ENCODE data around the gene STK31.
"Not testable (repeated sequence)": the region's sequence is repeated elsewhere in the genome, so short reads cannot be mapped to it uniquely, and the experiment has no call there.

STK31 gene

GRCh38 chr7:23787272-23787671, 77.3 kb downstream of the STK31 start:
- no peak overlapping the region for H3K9ac ChIP-seq (ENCODE audit: low read depth in 1 of 2, low read length in 2 of 2)
- H3K36me3 ChIP-seq (ENCODE audit: control insufficient read depth in 1 of 2, insufficient read depth in 2 of 2, low read length in 2 of 2), result no peaks in the 10 kb centered on the region
- H3K9me3 ChIP-seq (ENCODE audit: control insufficient read depth in 1 of 2, low read length in 2 of 2), result no peaks in the 10 kb centered on the region
- H3K27me3 ChIP-seq (ENCODE audit: control insufficient read depth in 1 of 2, insufficient read depth in 2 of 2, low read length in 2 of 2), result no peaks in the 10 kb centered on the region
- no peak overlapping the region for H3K27ac ChIP-seq (ENCODE audit: low read depth, low read length)
- H3K4me3 ChIP-seq (ENCODE audit: low read depth in 1 of 2, low read length in 2 of 2), result no peak overlapping the region
- no peaks in the 10 kb centered on the region for H3K4me1 ChIP-seq (ENCODE audit: control insufficient read depth in 1 of 2, insufficient read depth in 2 of 2, low read length in 2 of 2)

- no peak overlapping the region for H3K4me3 ChIP-seq (ENCODE audit: low read depth in 1 of 2, low read length in 2 of 2)
- H3K27ac ChIP-seq (ENCODE audit: low read depth, low read length), result no peak overlapping the region
- no peaks in the 10 kb centered on the region for H3K27me3 ChIP-seq (ENCODE audit: control insufficient read depth in 1 of 2, insufficient read depth in 2 of 2, low read length in 2 of 2)
- no peaks in the 10 kb centered on the region for H3K36me3 ChIP-seq (ENCODE audit: control insufficient read depth in 1 of 2, insufficient read depth in 2 of 2, low read length in 2 of 2)
- H3K9ac ChIP-seq (ENCODE audit: low read depth in 1 of 2, low read length in 2 of 2), result no peak overlapping the region
- no peaks in the 10 kb centered on the region for H3K4me1 ChIP-seq (ENCODE audit: control insufficient read depth in 1 of 2, insufficient read depth in 2 of 2, low read length in 2 of 2)
- peaks cover 0 to under 1% of the 10 kb centered on the region in 2 donors for H3K9me3 ChIP-seq (ENCODE audit: control insufficient read depth in 1 of 2, low read length in 2 of 2)
Measured at GRCh38 chr7:23788843-23789242, 78.8 kb downstream of the STK31 start.

- H3K4me3 ChIP-seq (ENCODE audit: low read depth in 1 of 2, low read length in 2 of 2), result no peak overlapping the region
- no peaks in the 10 kb centered on the region for H3K4me1 ChIP-seq (ENCODE audit: control insufficient read depth in 1 of 2, insufficient read depth in 2 of 2, low read length in 2 of 2)
- peaks cover 8 to 16% of the 10 kb centered on the region in 2 donors for H3K9me3 ChIP-seq (ENCODE audit: control insufficient read depth in 1 of 2, low read length in 2 of 2)
- no peak overlapping the region for H3K9ac ChIP-seq (ENCODE audit: low read depth in 1 of 2, low read length in 2 of 2)
- no peak overlapping the region for H3K27ac ChIP-seq (ENCODE audit: low read depth, low read length)
- H3K36me3 ChIP-seq (ENCODE audit: control insufficient read depth in 1 of 2, insufficient read depth in 2 of 2, low read length in 2 of 2), result no peaks in the 10 kb centered on the region
- H3K27me3 ChIP-seq (ENCODE audit: control insufficient read depth in 1 of 2, insufficient read depth in 2 of 2, low read length in 2 of 2), result no peaks in the 10 kb centered on the region
Measured at GRCh38 chr7:23791721-23792120, 81.7 kb downstream of the STK31 start.

GRCh38 chr7:23802720-23803397, 92.8 kb downstream of the STK31 start:
- no peak overlapping the region for H3K27ac ChIP-seq (ENCODE audit: low read depth, low read length)
- H3K4me1 ChIP-seq (ENCODE audit: control insufficient read depth in 1 of 2, insufficient read depth in 2 of 2, low read length in 2 of 2), result no peaks in the 10 kb centered on the region
- no peak overlapping the region for H3K9ac ChIP-seq (ENCODE audit: low read depth in 1 of 2, low read length in 2 of 2)
- H3K36me3 ChIP-seq (ENCODE audit: control insufficient read depth in 1 of 2, insufficient read depth in 2 of 2, low read length in 2 of 2), result no peaks in the 10 kb centered on the region
- no peaks in the 10 kb centered on the region for H3K9me3 ChIP-seq (ENCODE audit: control insufficient read depth in 1 of 2, low read length in 2 of 2)
- H3K27me3 ChIP-seq (ENCODE audit: control insufficient read depth in 1 of 2, insufficient read depth in 2 of 2, low read length in 2 of 2), result no peaks in the 10 kb centered on the region
- H3K4me3 ChIP-seq (ENCODE audit: low read depth in 1 of 2, low read length in 2 of 2), result no peak overlapping the region

- Histone ChIP-seq H3K27ac (ENCODE audit: low read depth, low read length) (no peak overlapping the region), H3K27me3 (ENCODE audit: control insufficient read depth in 1 of 2, insufficient read depth in 2 of 2, low read length in 2 of 2) (no peaks in the 10 kb centered on the region), H3K9ac (ENCODE audit: low read depth in 1 of 2, low read length in 2 of 2) (no peak overlapping the region), H3K4me1 (ENCODE audit: control insufficient read depth in 1 of 2, insufficient read depth in 2 of 2, low read length in 2 of 2) (no peaks in the 10 kb centered on the region), H3K36me3 (ENCODE audit: control insufficient read depth in 1 of 2, insufficient read depth in 2 of 2, low read length in 2 of 2) (no peaks in the 10 kb centered on the region), H3K9me3 (ENCODE audit: control insufficient read depth in 1 of 2, low read length in 2 of 2) (peaks cover 0 to 2% of the 10 kb centered on the region in 2 donors), H3K4me3 (ENCODE audit: low read depth in 1 of 2, low read length in 2 of 2) (no peak overlapping the region)
Measured at GRCh38 chr7:23804707-23805106, 94.7 kb downstream of the STK31 start.

GRCh38 chr7:23808421-23808820, 98.4 kb downstream of the STK31 start:
- Histone ChIP-seq H3K9me3 (ENCODE audit: control insufficient read depth in 1 of 2, low read length in 2 of 2) (peaks cover 0 to 7% of the 10 kb centered on the region in 2 donors), H3K9ac (ENCODE audit: low read depth in 1 of 2, low read length in 2 of 2) (no peak overlapping the region), H3K27ac (ENCODE audit: low read depth, low read length) (no peak overlapping the region), H3K4me3 (ENCODE audit: low read depth in 1 of 2, low read length in 2 of 2) (no peak overlapping the region), H3K27me3 (ENCODE audit: control insufficient read depth in 1 of 2, insufficient read depth in 2 of 2, low read length in 2 of 2) (no peaks in the 10 kb centered on the region), H3K4me1 (ENCODE audit: control insufficient read depth in 1 of 2, insufficient read depth in 2 of 2, low read length in 2 of 2) (no peaks in the 10 kb centered on the region), H3K36me3 (ENCODE audit: control insufficient read depth in 1 of 2, insufficient read depth in 2 of 2, low read length in 2 of 2) (no peaks in the 10 kb centered on the region)

GRCh38 chr7:23810099-23810498, 100.1 kb downstream of the STK31 start:
- Histone ChIP-seq H3K36me3 (ENCODE audit: control insufficient read depth in 1 of 2, insufficient read depth in 2 of 2, low read length in 2 of 2) (no peaks in the 10 kb centered on the region), H3K4me1 (ENCODE audit: control insufficient read depth in 1 of 2, insufficient read depth in 2 of 2, low read length in 2 of 2) (no peaks in the 10 kb centered on the region), H3K27ac (ENCODE audit: low read depth, low read length) (no peak overlapping the region), H3K9ac (ENCODE audit: low read depth in 1 of 2, low read length in 2 of 2) (no peak overlapping the region), H3K4me3 (ENCODE audit: low read depth in 1 of 2, low read length in 2 of 2) (no peak overlapping the region), H3K9me3 (ENCODE audit: control insufficient read depth in 1 of 2, low read length in 2 of 2) (peaks cover 0 to 7% of the 10 kb centered on the region in 2 donors), H3K27me3 (ENCODE audit: control insufficient read depth in 1 of 2, insufficient read depth in 2 of 2, low read length in 2 of 2) (no peaks in the 10 kb centered on the region)

GRCh38 chr7:23811540-23811939, 101.5 kb downstream of the STK31 start:
- H3K36me3 ChIP-seq (ENCODE audit: control insufficient read depth in 1 of 2, insufficient read depth in 2 of 2, low read length in 2 of 2), result no peaks in the 10 kb centered on the region
- peaks cover 0 to 7% of the 10 kb centered on the region in 2 donors for H3K9me3 ChIP-seq (ENCODE audit: control insufficient read depth in 1 of 2, low read length in 2 of 2)
- H3K27ac ChIP-seq (ENCODE audit: low read depth, low read length), result no peak overlapping the region
- H3K9ac ChIP-seq (ENCODE audit: low read depth in 1 of 2, low read length in 2 of 2), result no peak overlapping the region
- no peaks in the 10 kb centered on the region for H3K27me3 ChIP-seq (ENCODE audit: control insufficient read depth in 1 of 2, insufficient read depth in 2 of 2, low read length in 2 of 2)
- H3K4me3 ChIP-seq (ENCODE audit: low read depth in 1 of 2, low read length in 2 of 2), result no peak overlapping the region
- H3K4me1 ChIP-seq (ENCODE audit: control insufficient read depth in 1 of 2, insufficient read depth in 2 of 2, low read length in 2 of 2), result no peaks in the 10 kb centered on the region

GRCh38 chr7:23828125-23828524, 118.1 kb downstream of the STK31 start:
- not testable (repeated sequence) for H3K36me3 ChIP-seq (ENCODE audit: control insufficient read depth in 1 of 2, insufficient read depth in 2 of 2, low read length in 2 of 2); H3K27ac ChIP-seq (ENCODE audit: low read depth, low read length); H3K9ac ChIP-seq (ENCODE audit: low read depth in 1 of 2, low read length in 2 of 2); H3K27me3 ChIP-seq (ENCODE audit: control insufficient read depth in 1 of 2, insufficient read depth in 2 of 2, low read length in 2 of 2); H3K9me3 ChIP-seq (ENCODE audit: control insufficient read depth in 1 of 2, low read length in 2 of 2); H3K4me3 ChIP-seq (ENCODE audit: low read depth in 1 of 2, low read length in 2 of 2); H3K4me1 ChIP-seq (ENCODE audit: control insufficient read depth in 1 of 2, insufficient read depth in 2 of 2, low read length in 2 of 2)

GRCh38 chr7:23832733-23833132, 122.7 kb downstream of the STK31 start:
- peaks cover 8 to 35% of the 10 kb centered on the region in 2 donors for H3K9me3 ChIP-seq (ENCODE audit: control insufficient read depth in 1 of 2, low read length in 2 of 2)

More at GRCh38 chr7:23832733-23833132, 122.7 kb downstream of the STK31 start:
- H3K4me1 ChIP-seq (ENCODE audit: control insufficient read depth in 1 of 2, insufficient read depth in 2 of 2, low read length in 2 of 2); H3K27ac ChIP-seq (ENCODE audit: low read depth, low read length); H3K36me3 ChIP-seq (ENCODE audit: control insufficient read depth in 1 of 2, insufficient read depth in 2 of 2, low read length in 2 of 2); H3K9ac ChIP-seq (ENCODE audit: low read depth in 1 of 2, low read length in 2 of 2); H3K4me3 ChIP-seq (ENCODE audit: low read depth in 1 of 2, low read length in 2 of 2); H3K27me3 ChIP-seq (ENCODE audit: control insufficient read depth in 1 of 2, insufficient read depth in 2 of 2, low read length in 2 of 2): not testable (repeated sequence)

Data from duodenal mucosa (tissue), 2 donors.